Prostate gland (tissue), 2 donors: ENCODE measurements around the gene CCDC192. TPM values are rescaled to one million over a fixed set of nuclear protein-coding genes. Genes with fewer than 3 reads are reported as not detected.

ENCODE experiments used
- DNase-seq: peaks from one replicate; pipeline ENCODE4 v3.0.0-alpha.2; 2019; ENCODE audit warnings: low spot score
- H3K27ac ChIP-seq, 2 donors: fragments of 200-600 bp; sonication (generic); 2 replicates each; pipeline ENCODE4 v1.5.1; 2017 to 2019
- H3K27me3 ChIP-seq: fragments of 200-600 bp; sonication (generic); replicated peaks from 2 replicates; pipeline ENCODE4 v1.5.1; 2019; ENCODE audit not compliant: insufficient read depth
- H3K36me3 ChIP-seq, 2 donors: fragments of 200-600 bp; sonication (generic); 1 replicate in 1 of 2; 2 replicates in 1 of 2; pipeline versions ENCODE4 v1.5.1 to v1.8.1; 2017 to 2019
- H3K4me1 ChIP-seq: fragments of 200-600 bp; sonication (generic); replicated peaks from 2 replicates; pipeline ENCODE4 v1.5.1; 2019
- H3K4me3 ChIP-seq, 2 donors: fragments of 200-600 bp; sonication (generic); 2 replicates each; pipeline ENCODE4 v1.5.1; 2017 to 2019
- H3K9me3 ChIP-seq: fragments of 200-600 bp; sonication (generic); 2 replicates; pipeline ENCODE4 v1.5.1; 2017
- POLR2A ChIP-seq: fragments of 450-650 bp; IDR thresholded peaks from one replicate; pipeline ENCODE4 v1.6.1; 2016; ENCODE audit warnings: antibody characterized with exemption, mild to moderate bottlenecking
- POLR2AphosphoS5 ChIP-seq: sonication (generic); formaldehyde crosslinking; IDR thresholded peaks from one replicate; pipeline ENCODE4 v1.6.1; 2017; ENCODE audit warnings: antibody characterized with exemption
- WGBS: methylation state at CpG from one replicate; pipeline ENCODE4 v1.1.5; 2018; 5-methylcytosine and 5-hydroxymethylcytosine counted together
- intact Hi-C: fragments of 100-400 bp; cut with DNase I; formaldehyde crosslinking; loops from one replicate; pipeline ENCODE4 v1.14.2; 2022
- total RNA-seq, 2 donors: library from RNA; depleted of rRNA; stranded (reverse); fragments of >200 nt; gene quantifications; one replicate each; pipeline ENCODE4 v1.1.0, GENCODE V29; 2016
- TF ChIP-seq, protein P1 (sequence below), 4 experiments: fragments of 200-600 bp in 2 of 4; fragments of 450-650 bp in 2 of 4; sonication (generic) in 2 of 4; IDR thresholded peaks; 1 replicate in 3 of 4; 2 replicates in 1 of 4; pipeline ENCODE4 v1.5.1; 2016 to 2019; ENCODE audit warnings: antibody characterized with exemption in 4 of 4, mild to moderate bottlenecking in 2 of 4, moderate library complexity in 2 of 4

Gene CCDC192, protein sequence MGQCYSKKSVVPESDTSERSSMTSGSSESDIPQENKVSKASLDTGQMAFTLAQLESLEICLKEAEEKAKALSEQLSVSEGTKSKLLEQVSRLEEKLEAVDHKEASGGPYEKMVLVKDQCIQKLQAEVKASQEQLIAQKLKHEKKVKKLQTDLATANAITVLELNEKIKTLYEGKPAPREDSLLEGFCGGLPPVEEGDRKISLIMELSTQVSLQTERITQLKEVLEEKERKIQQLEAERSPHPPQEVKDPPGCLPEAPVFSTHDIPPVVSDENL
- total RNA-seq = not detected

DNA sequence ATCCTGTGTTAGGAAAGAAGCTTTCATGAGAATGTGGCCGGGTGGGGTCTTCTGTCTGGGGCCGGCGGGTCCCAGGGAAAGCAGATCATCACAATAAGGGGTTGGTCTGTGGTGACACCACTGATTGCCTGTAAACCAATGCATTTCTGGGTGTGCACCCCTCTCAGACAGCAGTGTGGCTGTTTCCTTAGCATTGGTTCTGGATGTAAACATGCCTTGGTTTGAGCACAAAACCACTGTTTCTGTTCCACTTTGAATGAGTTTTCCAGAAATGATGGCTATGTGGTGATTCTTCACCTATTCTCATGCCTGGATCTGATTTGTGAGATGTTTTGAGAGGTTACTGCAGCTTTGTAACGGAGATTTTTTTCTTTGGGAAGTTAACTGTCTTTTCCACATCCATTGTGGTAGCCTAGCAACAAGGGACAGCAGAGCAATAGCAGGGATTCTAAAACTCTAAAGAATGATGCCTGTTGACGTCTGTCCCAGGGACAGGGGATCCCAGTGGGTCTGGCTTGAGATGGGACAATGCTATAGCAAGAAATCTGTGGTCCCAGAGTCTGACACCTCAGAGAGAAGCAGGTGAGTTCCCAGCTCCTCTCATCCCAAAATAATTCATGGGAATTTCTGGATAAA, at the start of gene CCDC192:
TSS of gene CCDC192 (plus strand) at position 466 of the 636 bp plus-strand sequence. CDS start at position 521, 55 bp downstream.
- Histone ChIP-seq H3K27ac (no peak within 1 kb of the TSS), H3K36me3 (no peaks in the 10 kb centered on the region), H3K4me1 (no peaks in the 10 kb centered on the region), H3K27me3 (no peaks in the 10 kb centered on the region), H3K9me3 (no peaks in the 10 kb centered on the region), H3K4me3 (no peak within 1 kb of the TSS)
- 77% methylated on average over 5 of the region's 5 CpGs for WGBS
- TF ChIP-seq, protein P1, sequence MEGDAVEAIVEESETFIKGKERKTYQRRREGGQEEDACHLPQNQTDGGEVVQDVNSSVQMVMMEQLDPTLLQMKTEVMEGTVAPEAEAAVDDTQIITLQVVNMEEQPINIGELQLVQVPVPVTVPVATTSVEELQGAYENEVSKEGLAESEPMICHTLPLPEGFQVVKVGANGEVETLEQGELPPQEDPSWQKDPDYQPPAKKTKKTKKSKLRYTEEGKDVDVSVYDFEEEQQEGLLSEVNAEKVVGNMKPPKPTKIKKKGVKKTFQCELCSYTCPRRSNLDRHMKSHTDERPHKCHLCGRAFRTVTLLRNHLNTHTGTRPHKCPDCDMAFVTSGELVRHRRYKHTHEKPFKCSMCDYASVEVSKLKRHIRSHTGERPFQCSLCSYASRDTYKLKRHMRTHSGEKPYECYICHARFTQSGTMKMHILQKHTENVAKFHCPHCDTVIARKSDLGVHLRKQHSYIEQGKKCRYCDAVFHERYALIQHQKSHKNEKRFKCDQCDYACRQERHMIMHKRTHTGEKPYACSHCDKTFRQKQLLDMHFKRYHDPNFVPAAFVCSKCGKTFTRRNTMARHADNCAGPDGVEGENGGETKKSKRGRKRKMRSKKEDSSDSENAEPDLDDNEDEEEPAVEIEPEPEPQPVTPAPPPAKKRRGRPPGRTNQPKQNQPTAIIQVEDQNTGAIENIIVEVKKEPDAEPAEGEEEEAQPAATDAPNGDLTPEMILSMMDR (IDR thresholded peaks at IDR 0.05) = no peak
- no peak for TF ChIP-seq POLR2A
- no peak for TF ChIP-seq POLR2AphosphoS5
- no peak for DNase-seq
- intact Hi-C loops = no loop called here

DNA sequence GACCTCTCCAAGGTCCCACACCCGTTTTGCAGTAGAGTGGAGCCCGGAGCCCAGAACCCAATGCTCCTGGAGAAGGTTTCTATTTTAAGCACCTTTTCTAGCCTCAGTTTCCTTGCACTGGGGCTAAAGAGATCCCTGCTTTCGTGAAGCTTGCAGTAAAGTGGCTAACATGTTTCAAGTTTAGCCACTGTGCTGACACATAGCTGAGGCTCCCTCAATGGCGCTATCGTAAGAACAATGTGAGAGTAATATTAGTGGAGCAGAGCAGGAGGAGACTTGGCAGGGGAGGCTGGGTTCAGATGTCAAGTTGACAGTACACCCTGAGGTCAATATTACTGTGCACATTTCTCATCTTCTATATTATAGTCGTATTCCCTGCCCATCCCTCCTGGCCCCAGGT, 46.4 kb upstream of the CCDC192 start:
- H3K4me3 ChIP-seq = no peak overlapping the region
- H3K4me1 ChIP-seq = no peaks in the 10 kb centered on the region
- no peak for DNase-seq
- no peak overlapping the region for H3K27ac ChIP-seq
- H3K9me3 ChIP-seq = no peaks in the 10 kb centered on the region
- H3K27me3 ChIP-seq = no peaks in the 10 kb centered on the region
- 92% methylated on average over 6 of the region's 6 CpGs for WGBS
- intact Hi-C loops = no loop called here
- TF ChIP-seq, protein P1 (IDR thresholded peaks at IDR 0.05) = no peak
- no peak for TF ChIP-seq POLR2AphosphoS5
- TF ChIP-seq POLR2A = no peak
- no peaks in the 10 kb centered on the region for H3K36me3 ChIP-seq

DNA sequence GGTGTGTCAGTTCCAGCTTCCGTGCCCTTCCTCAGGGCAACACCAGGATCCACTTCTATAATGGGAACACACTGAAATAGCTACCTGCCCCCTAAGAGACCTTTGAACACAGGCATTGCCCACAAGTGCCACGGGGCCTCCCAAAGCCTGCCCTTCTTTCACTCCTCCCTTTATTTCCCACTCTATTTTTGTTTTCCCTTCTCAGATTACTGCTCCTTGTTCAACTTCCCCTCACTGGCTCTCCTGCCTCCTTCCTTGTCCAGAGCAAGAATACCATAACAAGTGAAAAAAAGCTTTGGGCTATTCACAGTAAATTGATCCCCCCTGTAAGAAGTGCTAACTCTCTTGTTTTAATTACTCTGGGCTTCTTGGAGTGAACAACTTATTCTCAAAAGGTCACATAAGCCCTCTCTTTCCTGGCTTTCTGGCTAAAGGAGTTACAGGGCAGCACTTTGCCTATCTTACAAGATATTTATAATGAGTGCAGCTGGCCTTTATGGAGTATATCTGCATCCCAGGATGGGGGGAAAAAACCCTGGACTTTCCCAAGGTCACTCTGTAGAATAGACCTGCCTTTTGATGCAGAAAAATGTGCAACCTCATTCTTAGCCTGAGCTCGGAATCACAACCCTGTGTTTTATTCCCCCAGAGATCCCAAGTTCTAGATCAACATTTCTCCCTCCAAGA, 43.0 kb upstream of the CCDC192 start:
- TF ChIP-seq POLR2A = no peak
- TF ChIP-seq POLR2AphosphoS5 = no peak
- TF ChIP-seq, protein P1 (IDR thresholded peaks at IDR 0.05) = no peak
- intact Hi-C loops = no loop called here
- DNase-seq = no peak
- WGBS = 51% methylated on average over 3 of the region's 3 CpGs
- H3K27me3 ChIP-seq = no peaks in the 10 kb centered on the region
- no peaks in the 10 kb centered on the region for H3K4me1 ChIP-seq
- no peaks in the 10 kb centered on the region for H3K36me3 ChIP-seq
- H3K4me3 ChIP-seq = no peak overlapping the region
- no peaks in the 10 kb centered on the region for H3K9me3 ChIP-seq
- H3K27ac ChIP-seq = no peak overlapping the region

DNA sequence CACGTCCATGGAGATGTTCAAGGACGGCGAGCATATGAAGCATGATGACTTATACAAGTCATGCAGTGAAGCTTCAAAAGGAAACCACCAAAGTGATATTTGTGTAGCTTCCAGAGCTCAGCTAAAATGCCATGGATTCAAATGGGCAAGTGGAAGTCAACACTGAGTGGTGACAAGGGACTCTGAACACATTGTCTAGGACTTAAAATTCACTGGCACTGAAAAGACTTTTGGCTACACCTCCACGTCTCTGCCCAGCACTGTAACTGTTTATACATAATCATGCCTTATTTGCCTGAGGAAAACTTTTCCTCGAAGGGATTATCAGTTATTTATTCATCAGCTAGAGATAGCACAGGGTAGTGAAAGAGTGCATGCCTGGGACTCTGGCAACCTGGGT, 39.1 kb upstream of the CCDC192 start:
- H3K4me3 ChIP-seq = no peak overlapping the region
- DNase-seq = no peak
- intact Hi-C loops = no loop called here
- WGBS = 75% methylated on average over 5 of the region's 5 CpGs
- no peaks in the 10 kb centered on the region for H3K9me3 ChIP-seq
- no peaks in the 10 kb centered on the region for H3K36me3 ChIP-seq
- peak overlapping the region in 1 of 2 donors; percentile 10 for H3K27ac ChIP-seq
- H3K4me1 ChIP-seq = no peaks in the 10 kb centered on the region
- no peaks in the 10 kb centered on the region for H3K27me3 ChIP-seq
- TF ChIP-seq, protein P1 (IDR thresholded peaks at IDR 0.05) = no peak
- TF ChIP-seq POLR2AphosphoS5 (no peak), POLR2A (no peak)
